NCI-H82 treated with DMSO at 0.1 percent for 48 hours (cell line): ENCODE data around the gene KCNQ1.

Experiments used
- DNase-seq: peaks from one replicate; lab custom pipeline; 2025; ENCODE audit not compliant: unreplicated experiment; lab: John Stamatoyannopoulos, UW

Gene KCNQ1

DNA sequence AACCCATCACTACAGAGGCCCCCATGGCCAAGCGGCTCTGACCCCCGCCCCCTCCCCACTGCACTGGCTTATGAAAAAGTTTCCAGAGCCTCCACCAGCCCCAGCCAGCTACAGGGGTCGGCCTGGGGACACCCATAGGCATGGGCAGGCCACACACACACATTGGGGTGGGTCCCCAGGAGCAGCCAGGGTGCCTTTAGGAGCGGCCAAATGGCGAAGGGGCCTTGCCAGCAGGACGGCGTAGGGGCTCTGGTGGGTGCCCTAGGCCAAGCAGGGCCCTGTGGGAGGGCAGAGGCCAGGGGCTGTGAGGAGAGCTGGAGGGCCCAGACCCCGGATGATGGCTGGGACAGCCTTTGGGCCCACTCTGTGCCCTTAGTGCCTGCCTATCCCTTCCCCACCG lies 34.2 kb upstream of the KCNQ1 start:
- no peak for DNase-seq

DNA sequence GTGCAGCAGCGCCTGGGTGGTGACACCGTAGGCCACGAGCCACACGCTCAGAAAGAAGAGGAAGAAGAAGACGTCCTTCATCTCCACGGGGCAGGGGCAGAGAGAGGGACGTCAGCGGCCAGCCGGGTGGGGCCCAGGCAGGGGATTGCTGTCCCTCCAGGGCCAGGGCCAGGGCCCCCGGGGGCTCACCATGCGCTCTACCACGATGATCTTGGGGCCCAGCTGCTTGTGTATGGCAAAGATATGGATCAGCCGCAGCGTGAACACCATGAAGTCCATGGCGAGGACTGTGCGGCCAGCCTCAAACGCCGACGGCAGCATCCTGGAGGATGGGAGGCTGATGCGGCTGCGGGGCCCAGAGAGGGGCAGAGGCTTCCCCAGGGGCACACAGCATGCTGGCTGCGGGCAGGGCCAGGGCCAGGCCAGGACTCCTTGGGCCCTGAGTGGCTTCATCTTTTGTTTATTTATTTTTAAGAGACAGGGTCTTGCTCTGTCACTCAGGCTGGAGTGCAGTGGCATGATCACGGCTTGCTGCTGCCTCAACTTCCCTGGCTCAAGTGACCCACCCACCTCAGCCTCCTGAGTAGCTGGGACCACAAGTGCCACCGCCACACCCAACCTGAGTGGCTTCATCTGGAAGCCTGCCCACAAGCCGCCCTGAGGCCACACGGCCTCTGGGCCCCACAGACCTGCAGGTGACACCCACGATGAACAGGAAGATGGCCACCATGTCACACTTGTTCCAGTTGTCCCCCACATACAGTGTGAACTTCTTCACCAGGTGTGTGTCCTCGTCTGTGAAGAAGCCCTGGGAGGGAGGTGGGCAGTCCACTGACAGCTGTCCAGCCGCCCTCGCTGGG lies 33.1 kb upstream of the KCNQ1 start:
- no peak for DNase-seq

DNA sequence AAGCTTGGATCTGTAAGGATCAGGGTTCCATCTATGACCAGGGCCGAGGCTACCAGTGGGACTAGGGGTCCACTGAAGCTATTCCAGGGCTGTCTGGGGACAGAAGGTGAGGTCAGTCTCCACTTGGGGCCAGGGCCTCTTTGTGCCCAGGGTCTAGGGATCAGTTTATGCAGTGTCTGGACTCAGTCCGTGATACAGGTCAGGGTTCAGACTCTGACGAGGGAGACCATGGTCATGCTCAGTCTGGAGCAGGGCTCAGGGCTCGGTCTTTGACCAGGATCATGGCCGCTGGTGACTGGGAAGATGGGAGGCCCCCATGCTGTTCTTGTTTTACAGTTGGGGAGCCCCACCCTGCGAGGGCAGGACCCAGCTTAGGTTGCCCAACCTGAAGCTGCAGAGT lies 32.5 kb upstream of the KCNQ1 start:
- DNase-seq: no peak

DNA sequence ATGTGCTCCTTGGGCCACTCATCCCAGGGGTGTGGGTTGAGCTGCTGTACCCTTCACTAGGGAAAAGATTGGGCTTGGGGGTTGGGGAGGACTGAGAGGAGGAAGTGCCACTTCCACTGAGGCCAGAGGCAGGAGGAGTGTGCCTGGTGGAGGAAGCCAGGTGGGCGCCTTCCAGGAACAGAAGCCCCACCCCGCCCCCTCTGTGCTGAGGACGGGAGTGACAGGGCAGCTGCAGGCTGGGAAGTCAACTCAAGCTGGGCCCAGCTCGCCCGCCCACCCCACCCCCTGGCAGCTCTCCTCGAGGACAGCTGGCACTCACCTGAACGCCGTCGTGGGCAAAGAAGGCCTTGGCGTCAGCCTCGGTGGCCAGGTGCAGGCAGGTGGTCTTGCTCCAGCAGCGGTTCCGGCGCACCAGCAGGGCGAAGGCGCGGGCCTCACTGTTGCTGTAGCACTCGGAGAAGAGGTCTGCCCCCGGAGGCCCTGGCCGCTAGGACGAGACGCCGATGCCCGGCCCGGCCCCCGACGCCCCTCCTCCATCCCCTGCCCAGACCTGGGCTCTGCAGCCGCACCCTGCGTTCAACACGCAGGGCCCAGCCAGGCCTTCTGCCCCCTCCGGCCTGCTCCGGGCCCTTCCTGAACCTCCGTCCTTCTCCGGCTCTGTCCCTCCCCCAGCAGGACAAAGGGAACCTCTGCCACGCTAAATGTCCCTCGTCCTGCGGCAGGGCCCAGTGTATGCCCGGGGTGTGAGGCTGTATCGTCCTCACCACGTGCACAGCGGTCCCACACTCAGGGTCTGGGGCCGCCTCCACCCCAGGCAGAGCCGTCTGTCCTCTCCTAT lies 30.8 kb upstream of the KCNQ1 start:
- DNase-seq: no peak

DNA sequence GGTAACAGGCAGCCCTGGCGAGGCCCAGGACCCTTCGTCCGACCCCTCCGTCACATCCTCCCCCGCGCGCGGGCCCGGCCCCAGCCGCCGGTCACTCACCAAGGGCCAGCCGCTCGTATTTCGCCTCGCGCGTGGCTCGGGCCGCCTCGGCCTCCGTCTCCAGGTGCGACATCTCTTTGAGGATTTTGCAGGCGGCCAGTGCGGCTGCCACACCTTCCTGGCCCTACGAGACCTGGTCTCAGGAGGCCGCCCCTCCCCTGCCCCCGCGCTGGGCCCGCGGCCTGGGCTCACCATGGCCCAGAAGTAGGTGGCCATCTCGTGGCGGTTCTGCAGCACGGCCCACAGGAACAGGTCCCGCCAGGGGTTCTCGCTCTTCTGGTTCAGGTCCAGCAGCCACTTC lies 30.2 kb upstream of the KCNQ1 start:
- DNase-seq: no peak

DNA sequence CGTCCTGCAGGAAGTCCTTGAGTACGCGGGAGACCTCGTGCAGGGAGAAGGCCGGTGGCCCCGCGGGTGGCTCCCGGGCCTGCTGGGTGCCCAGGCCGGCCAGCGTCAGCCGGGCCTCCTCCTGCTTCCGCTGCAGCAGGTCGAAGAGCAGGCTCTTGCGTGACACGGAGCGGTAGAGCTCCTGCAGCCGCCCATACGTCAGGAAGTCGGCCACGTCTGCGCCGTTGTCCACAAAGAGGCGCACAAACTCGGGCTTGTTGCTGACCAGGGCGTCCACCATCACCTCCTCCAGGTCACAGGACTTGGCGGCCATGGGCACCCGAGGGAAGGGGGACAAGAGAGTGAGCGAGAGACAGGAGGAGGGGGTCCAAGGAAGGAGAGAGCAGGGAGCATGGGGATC lies 29.6 kb upstream of the KCNQ1 start:
- no peak for DNase-seq

DNA sequence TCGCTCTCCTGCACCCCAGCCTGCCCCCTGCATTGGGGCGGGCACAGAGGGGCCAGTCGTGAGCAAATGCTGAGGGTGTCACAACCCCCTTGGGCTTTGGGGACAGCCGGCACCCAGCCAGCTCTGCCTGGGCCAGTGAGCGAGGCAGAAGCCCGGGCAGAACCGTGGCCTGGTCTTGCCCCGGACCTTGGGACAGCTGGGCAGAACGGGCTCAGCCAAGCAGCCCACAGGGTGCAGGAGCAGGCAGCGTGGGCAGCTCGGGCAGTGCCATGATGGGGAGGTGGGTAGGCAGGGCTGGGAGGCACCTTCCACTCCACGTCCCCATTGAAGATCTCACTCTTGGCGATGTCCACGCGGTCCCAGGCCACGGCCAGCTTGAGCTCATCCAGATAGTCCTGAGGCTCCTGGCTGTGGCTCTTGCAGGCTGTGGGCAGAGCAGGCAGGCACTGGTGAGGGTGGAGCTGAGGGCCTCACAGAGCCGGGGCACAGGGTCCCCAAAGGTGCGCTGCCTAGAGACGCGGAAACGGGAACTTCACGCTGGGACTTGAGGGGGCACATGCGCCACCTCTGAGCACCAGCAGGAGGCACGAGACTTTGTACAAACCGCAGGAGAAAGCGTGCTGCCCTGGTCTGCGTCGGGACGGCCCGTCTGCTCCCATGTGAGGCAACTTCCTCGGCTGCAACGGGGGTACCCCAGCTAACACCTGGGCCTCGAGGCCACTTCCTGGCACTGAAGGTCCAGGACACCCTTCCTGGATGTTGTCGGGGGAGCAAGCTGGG lies 29.0 kb upstream of the KCNQ1 start:
- no peak for DNase-seq

DNA sequence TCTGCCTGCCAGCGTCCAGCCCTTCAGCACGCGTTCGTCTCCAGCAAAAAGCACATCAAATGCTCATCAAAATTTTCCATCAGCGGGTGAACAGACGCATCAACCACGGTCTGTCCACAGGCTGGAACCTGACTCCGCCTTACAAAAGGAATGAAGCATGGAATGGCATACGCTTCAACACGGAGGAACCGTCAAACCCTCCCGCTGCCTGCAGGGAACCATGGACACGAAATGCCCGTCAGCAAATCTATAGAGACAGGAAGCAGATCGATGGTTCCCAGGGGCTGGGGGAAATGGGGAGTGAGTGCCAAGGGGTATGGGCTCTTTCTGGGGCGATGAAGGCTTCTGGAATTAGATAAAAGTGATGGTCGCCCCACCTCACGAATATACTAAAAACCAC lies 28.0 kb upstream of the KCNQ1 start:
- DNase-seq: no peak

DNA sequence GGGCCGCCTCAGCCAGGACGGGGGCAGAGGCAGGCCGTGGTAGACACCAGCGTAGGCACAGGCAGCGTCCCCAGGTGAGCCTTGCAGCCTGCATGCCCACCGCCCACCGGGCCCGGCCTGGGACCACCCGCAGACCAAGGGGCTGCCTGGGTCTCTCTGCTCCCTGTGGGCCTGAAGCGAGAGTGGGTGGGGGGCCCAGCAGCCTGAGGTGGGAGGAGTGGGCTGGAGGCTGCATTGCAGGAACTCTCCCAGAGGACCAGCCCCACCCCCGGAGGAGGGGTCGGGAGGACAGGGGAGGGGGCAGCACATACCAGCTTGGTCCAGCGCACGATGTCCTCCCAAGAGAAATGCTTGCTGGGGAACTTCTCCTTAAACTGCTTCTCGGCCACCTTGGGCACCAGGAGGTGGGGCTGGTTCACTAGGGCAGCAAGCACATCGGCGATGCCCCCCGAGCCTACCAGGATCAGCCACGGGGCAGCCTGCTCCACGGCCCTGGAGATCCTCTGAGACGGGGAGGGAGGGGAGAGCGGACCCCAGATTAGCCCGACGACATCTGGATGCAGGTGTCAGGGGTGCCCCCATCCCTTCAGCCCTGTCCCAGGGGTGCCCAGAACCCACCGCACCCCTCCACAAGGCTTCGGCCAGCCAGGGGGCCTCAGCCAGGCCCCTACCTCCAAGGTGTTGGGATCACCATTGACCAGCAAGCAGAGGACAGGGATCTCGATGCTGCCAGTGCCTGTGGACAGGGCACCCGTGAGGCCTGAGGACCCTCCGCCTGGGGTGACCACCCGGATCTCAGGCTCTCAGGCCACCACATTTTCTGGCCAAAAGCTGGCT lies 26.7 kb upstream of the KCNQ1 start:
- DNase-seq: no peak

DNA sequence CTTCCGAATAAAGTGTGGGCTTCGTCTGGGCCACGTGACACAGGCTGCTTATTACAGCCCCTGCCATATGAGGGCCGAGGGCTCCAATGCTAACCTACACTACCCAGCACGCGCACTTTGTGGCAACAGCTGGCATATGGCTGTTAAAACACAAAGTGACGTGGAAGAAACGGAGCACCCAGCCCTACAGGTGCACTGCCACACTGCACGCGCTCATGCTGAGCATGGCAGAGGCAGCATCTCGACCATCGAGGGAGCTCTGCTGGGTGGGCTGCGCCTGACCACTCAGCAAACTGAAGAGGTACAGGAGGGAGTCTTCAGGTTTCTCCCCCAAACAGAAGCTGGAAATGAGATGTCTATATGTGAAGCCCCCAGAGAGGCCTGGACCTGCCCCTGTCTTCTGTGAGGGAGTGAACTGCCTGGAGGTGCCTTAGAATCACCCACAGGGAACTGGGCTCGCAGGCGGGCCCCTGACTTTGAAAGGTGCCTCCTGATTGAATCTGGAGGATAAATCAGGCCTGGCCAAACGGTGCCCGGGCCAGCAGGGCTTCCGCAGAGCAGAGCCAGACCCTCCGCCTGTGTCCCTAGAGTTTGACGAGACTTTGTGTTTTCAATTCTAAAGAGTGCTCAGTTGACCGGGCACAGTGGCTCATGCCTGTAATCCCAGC lies 26.0 kb upstream of the KCNQ1 start:
- no peak for DNase-seq

DNA sequence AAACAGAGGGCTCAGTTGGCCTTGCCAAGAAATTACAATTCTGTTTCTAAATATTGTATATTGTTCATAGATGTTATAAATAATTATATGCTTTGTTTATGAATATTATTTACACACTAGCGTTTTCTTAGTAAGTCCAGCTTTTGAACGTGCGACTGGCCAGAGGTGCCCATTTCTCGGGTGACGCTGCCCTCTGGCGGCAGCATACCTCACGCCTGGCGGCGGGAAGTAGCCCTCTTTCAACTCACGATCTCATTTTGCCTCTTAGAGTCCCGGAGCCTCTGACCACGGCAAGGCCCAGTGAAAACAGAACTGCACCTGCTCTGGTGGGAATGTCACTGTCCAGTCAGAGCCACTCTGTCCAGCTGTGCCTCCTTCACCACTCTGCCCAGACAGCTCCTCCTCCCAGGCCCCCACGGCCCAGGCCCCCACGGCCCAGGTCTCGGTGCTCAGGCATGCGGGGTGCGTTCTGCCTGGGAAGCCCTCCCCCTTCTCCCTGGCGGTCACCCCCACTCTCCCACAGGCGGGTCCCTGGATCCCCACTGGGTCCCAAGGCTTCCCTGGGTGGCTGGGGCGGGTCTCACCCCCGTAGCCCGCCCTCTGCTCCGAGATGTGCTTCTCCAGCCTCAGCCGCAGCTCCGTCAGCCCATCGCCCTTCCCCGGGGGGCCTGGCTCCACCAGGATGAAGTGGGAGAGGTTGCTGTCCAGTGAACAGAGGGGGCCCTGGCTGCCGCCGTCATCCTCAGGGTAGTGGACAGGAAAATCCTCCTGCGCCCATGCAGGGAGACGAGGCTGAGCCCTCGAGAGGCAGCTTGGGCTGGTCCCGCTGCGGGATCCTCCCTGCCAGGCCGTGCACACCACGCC lies 24.9 kb upstream of the KCNQ1 start:
- DNase-seq: no peak

DNA sequence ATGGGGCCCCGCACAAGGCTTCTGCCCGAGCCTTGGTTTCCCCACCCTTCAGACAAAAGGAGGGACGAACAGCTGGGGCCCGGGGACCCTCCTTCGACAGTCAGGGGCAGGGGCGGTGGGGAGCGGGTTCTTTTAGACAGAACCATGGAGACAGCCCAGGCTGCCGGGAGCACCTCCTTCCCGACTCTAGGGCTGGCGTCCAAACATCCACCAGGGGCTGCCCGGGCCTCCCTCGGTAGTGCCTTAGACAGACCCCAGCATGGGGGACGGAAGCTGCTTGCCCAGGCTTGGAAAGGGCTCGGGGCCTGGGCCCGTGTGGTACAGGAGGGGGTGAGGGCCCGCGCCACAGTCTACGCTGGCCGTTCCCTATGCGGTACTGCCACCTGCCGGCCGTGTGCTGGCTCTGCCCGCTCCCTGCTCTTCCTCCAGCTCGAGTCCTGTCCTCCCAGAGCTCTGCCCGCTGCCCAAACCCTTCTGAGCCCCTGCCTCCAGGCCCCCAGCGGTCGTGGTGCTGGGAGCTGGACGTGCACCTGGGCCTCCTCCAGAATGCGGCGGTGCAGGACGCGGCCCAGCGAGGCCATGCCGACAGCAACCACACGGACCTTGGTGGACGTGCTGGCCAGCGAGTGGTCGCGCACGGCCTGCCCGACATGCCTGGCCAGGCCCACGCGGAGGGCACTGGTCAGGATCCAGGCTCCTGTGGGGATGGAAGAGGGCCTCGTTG lies 24.1 kb upstream of the KCNQ1 start:
- peak; percentile 1 for DNase-seq

DNA sequence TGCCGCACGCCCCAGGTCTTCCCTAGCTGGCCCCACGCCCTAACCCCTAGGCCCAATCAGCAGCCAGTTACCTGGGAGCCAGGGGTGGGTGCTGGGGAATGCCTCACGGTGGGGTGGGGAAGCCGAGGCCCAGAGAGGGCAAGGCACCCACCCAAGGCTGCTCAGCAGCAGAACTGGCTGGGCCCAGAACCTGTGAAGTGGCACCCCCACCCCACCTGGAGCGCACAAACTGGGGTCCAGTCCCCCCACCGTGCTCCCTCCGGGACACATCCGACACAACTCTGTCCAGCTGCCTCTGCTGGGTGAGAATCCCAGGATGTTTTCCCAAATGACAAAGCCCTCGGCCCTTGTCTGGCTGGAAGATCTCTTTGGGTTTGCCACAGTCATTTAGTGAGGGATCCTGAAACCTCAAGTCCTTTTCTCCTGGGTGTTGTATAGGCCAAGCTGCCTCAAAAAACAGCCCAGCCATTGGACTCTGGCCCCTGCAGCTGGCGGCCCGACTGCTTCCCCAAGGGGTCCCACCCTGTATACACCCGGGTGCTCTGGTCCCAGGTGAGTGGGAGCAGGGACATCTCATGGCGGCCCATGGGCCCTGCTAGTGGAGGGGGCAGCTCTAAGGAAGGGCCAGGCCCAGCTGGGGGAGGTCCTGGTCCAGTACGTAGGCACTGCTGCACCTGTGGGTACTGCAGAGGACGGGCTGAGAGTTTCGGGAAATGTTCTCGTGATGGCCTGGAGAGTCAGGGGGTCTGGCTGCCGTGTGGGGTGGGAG lies 23.4 kb upstream of the KCNQ1 start:
- no peak for DNase-seq

DNA sequence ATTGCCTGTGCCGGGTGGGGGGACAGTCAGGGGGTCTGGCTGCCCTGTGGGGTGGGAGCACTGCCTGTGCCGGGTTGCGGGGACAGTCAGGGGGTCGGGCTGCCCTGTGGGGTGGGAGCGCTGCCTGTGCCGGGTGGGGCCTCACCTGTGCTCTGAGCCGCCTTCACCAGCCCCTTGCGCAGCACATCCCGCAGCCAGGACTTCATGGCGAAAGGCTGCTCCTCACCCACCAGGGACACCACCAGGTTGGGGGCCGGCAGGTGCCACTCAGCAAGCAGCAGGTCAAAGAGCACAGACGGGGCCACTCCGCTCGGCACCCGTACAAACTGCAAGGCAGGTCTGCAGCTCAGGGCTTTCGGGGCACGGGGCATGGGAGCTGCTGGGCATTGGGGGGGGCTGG lies 22.8 kb upstream of the KCNQ1 start:
- no peak for DNase-seq

DNA sequence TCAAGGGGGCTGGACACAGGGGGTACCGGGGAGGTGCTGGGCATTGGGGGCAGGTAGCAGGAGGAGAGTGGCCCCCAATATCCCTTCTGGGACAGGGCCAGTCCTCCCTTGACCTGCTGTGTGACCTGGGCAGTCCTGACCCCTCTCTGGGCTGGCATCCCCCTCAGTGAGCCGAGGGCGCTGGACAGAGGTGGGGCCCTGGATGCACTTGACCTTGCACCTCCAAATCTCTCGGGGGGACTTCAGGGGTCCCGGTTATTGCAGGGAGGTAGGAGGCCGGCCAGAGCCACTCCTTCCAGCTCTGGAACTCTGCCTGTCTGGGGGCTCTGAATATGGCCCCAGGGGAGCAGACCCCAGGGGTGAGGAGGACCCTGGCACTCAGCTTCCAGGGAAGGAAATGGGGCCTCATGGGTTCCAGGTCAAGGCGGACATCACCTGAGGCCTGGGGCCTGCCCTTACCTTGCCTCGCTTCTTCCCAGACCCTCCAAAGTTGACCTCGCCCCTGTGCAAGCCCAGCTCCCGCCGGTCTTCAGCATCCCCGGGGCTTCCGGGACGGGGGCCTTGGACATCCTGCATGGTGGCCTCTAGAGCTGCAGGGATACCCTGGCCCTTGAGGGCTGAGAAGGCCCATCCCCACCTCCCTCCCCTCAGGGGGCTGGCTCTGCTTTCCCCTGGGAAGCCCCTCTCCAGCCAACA lies 22.2 kb upstream of the KCNQ1 start:
- DNase-seq: no peak

DNA sequence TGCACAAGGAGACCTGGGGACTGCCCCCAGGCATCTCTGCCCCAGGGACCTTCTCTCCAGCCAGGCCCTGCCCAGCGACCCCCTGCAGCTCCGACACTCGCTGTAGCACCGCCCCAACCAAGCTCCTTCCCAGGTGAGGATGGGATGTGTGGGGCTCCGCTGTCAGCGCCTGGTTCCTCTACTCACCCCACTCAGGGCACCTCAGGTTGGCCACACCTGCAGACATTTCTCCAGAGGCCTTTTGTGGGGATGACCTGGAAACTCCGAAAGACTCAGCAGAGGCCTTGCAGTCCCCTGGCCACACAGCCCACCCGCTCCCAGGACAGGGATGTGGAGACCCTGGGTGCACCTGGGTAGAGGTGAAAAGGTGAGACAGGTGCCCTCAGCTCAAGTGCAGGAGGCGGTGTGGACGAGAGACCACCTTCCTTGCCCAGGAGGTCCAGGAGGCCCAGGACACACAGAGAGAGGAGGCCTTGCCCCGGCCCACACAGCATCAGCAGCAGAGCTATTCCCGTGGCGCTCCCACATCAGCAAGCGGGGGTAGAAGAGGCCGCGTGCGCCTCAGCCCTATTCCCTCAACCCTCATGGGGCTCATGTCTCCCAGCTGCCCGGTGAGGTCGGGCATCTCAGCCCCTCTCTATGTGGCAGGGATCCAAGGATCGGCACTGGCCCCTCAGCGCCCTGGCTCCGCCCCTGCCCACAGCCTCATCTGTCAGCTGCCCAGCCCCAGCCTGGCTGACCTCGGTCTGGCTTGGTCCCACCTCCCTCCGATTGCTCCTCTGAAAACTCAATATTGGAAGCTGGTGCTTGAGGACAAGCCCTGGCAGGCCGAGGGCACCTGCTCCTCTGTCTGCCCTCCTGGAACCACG lies 21.4 kb upstream of the KCNQ1 start:
- no peak for DNase-seq
